ENCODE data around the gene FCRL5. TPM values are rescaled to one million over a fixed set of nuclear protein-coding genes. Genes with fewer than 3 reads are reported as not detected.

The FCRL5 gene
- total RNA-seq, 1 experiment from 2014 or later: 0.93 TPM

DNA sequence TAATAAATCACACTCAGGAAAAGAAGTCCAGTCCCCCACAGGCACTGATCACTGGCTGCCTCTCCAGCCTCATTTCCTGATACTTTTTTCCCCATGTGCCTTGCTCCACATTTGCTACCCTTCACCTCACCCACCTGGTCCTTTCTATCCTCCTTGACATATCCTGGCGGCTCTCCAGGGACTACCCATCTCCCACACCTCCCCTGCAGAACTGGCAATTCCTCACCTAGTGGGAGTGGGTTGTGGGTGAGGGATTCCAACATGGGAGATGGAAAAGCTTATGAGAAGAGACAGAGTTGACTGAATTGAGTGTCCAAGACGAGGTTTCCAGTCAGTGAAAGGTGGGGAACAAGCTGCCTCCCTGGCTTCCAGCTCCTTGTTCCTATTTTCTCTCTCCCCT, 69.6 kb downstream of the FCRL5 start:
- no peaks in the 10 kb centered on the region for H3K9me2 ChIP-seq (replicated peaks; ENCODE audit: insufficient read depth, low read length)
- no peak overlapping the region for H3K4me3 ChIP-seq (ENCODE audit: low read length)
- no peaks in the 10 kb centered on the region for H3K4me1 ChIP-seq (ENCODE audit: low read length)
- no peak overlapping the region for H3K4me2 ChIP-seq (ENCODE audit: low read depth, low read length, poor library complexity, severe bottlenecking)
- H3K36me3 ChIP-seq (ENCODE audit: insufficient read depth, low read length): no peaks in the 10 kb centered on the region
- H3K27me3 ChIP-seq (ENCODE audit: low read length): no peaks in the 10 kb centered on the region
- H3K9ac ChIP-seq (ENCODE audit: low read length): no peak overlapping the region
- no peaks in the 10 kb centered on the region for H4K20me1 ChIP-seq (ENCODE audit: insufficient read depth, low read depth, low read length)
- DNase-seq: no peak
- H2AFZ ChIP-seq (ENCODE audit: low read length): no peak overlapping the region
- H3K79me2 ChIP-seq (ENCODE audit: low read length): no peaks in the 10 kb centered on the region
- no peak overlapping the region for H3K27ac ChIP-seq (ENCODE audit: low read length)
- H3K9me3 ChIP-seq (ENCODE audit: low read length): peaks cover 3% of the 10 kb centered on the region

DNA sequence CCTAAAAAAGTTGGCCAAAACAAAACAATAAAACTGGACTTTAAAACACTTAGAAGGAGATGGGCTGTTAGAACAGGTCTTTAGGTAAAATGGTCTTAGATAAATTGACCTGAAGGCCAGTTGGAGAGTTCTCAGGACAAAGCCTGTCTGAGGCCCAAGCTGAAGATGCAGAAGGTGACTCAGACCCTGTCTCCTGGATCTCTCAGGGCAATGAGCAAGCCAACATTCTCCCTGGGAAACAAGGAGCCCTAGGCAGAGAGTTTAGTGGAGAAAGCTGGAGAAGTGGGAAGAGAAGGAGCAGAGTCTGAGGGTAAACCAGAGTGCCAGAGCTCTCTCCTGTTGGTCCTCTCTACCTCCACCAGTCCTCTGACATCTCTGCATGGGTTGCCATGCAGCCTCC, 70.1 kb downstream of the FCRL5 start:
- no peak overlapping the region for H3K9ac ChIP-seq (ENCODE audit: low read length)
- H3K4me1 ChIP-seq (ENCODE audit: low read length): no peaks in the 10 kb centered on the region
- H3K9me3 ChIP-seq (ENCODE audit: low read length): peaks cover 3% of the 10 kb centered on the region
- no peaks in the 10 kb centered on the region for H4K20me1 ChIP-seq (ENCODE audit: insufficient read depth, low read depth, low read length)
- no peak for DNase-seq
- no peak overlapping the region for H3K4me3 ChIP-seq (ENCODE audit: low read length)
- no peaks in the 10 kb centered on the region for H3K79me2 ChIP-seq (ENCODE audit: low read length)
- no peaks in the 10 kb centered on the region for H3K9me2 ChIP-seq (replicated peaks; ENCODE audit: insufficient read depth, low read length)
- no peak overlapping the region for H3K27ac ChIP-seq (ENCODE audit: low read length)
- H3K27me3 ChIP-seq (ENCODE audit: low read length): no peaks in the 10 kb centered on the region
- H3K36me3 ChIP-seq (ENCODE audit: insufficient read depth, low read length): no peaks in the 10 kb centered on the region
- no peak overlapping the region for H2AFZ ChIP-seq (ENCODE audit: low read length)
- no peak overlapping the region for H3K4me2 ChIP-seq (ENCODE audit: low read depth, low read length, poor library complexity, severe bottlenecking)

DNA sequence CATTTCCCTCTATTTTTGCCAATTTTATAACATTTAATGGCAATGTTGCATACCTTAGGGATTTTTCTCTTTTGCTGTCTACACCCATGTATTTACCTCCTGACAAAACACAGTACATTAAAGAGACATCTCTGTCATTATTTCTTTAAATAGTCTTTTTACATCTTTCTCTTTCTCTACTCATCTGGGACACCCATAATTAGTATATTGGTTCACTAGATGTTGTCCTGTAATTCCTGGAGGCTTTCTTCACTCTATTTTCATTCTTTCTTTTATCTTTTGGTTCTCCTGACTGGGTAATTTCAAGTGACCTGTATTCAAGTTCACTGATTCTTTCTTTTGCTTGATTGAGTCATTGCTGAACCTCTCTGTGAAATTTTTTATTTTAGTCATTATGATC, 74.3 kb downstream of the FCRL5 start:
- Histone ChIP-seq H3K4me1 (ENCODE audit: low read length) (no peaks in the 10 kb centered on the region), H4K20me1 (ENCODE audit: insufficient read depth, low read depth, low read length) (no peaks in the 10 kb centered on the region), H3K27ac (ENCODE audit: low read length) (no peak overlapping the region), H2AFZ (ENCODE audit: low read length) (no peak overlapping the region), H3K9ac (ENCODE audit: low read length) (no peak overlapping the region), H3K36me3 (ENCODE audit: insufficient read depth, low read length) (no peaks in the 10 kb centered on the region), H3K9me3 (ENCODE audit: low read length) (peaks cover 3% of the 10 kb centered on the region), H3K4me3 (ENCODE audit: low read length) (no peak overlapping the region), H3K4me2 (ENCODE audit: low read depth, low read length, poor library complexity, severe bottlenecking) (no peak overlapping the region), H3K27me3 (ENCODE audit: low read length) (no peaks in the 10 kb centered on the region), H3K9me2 (replicated peaks; ENCODE audit: insufficient read depth, low read length) (no peaks in the 10 kb centered on the region), H3K79me2 (ENCODE audit: low read length) (no peaks in the 10 kb centered on the region)
- DNase-seq: no peak

DNA sequence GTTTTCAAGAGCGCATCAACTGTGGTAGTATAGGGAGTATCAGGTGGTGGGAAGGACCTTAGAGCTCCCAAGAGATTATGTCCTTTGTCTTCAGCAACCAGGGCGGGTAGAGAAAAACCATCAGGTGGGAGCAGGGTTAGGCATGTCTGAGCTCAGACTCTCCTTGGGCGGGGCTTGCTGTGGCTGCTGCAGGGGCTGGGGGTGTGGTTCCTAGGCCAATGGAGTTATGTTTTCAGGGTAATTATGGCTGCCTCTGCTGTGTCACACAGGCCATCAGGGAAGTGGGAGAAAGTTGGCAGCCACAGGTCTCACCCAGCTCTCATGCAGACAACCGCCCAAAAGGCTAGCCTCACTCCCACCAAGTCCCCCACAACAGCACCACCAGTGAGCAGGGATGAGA, 74.9 kb downstream of the FCRL5 start:
- no peaks in the 10 kb centered on the region for H3K27me3 ChIP-seq (ENCODE audit: low read length)
- peaks cover 3% of the 10 kb centered on the region for H3K9me3 ChIP-seq (ENCODE audit: low read length)
- no peak overlapping the region for H3K9ac ChIP-seq (ENCODE audit: low read length)
- H3K4me1 ChIP-seq (ENCODE audit: low read length): no peaks in the 10 kb centered on the region
- H3K4me3 ChIP-seq (ENCODE audit: low read length): no peak overlapping the region
- DNase-seq: no peak
- H3K36me3 ChIP-seq (ENCODE audit: insufficient read depth, low read length): no peaks in the 10 kb centered on the region
- H4K20me1 ChIP-seq (ENCODE audit: insufficient read depth, low read depth, low read length): no peaks in the 10 kb centered on the region
- H3K27ac ChIP-seq (ENCODE audit: low read length): no peak overlapping the region
- H2AFZ ChIP-seq (ENCODE audit: low read length): no peak overlapping the region
- no peak overlapping the region for H3K4me2 ChIP-seq (ENCODE audit: low read depth, low read length, poor library complexity, severe bottlenecking)
- no peaks in the 10 kb centered on the region for H3K9me2 ChIP-seq (replicated peaks; ENCODE audit: insufficient read depth, low read length)
- no peaks in the 10 kb centered on the region for H3K79me2 ChIP-seq (ENCODE audit: low read length)

DNA sequence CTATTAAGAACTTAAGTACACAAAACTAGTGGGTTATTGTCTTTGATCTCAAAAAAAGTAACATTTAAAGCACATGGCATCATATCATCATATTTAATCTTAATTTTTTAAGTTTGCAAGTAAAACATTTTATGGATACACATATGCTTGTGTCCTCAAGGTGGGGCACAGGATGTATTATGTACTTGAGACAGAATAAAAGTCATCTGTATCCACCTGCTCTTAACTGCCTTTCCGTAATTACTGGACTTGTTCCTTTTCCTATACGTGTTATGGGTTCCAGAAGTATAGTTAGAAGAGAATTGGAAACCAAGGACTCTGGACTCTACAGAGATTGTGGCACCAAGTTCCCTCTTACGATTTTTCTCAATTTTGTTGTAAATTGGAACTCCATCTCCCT, 79.4 kb downstream of the FCRL5 start:
- Histone ChIP-seq H3K9me2 (replicated peaks; ENCODE audit: insufficient read depth, low read length) (no peaks in the 10 kb centered on the region), H3K9me3 (ENCODE audit: low read length) (no peaks in the 10 kb centered on the region), H3K27me3 (ENCODE audit: low read length) (no peaks in the 10 kb centered on the region), H3K4me1 (ENCODE audit: low read length) (no peaks in the 10 kb centered on the region), H3K4me2 (ENCODE audit: low read depth, low read length, poor library complexity, severe bottlenecking) (no peak overlapping the region), H3K4me3 (ENCODE audit: low read length) (no peak overlapping the region), H2AFZ (ENCODE audit: low read length) (no peak overlapping the region), H3K9ac (ENCODE audit: low read length) (no peak overlapping the region), H3K36me3 (ENCODE audit: insufficient read depth, low read length) (no peaks in the 10 kb centered on the region), H3K79me2 (ENCODE audit: low read length) (no peaks in the 10 kb centered on the region), H3K27ac (ENCODE audit: low read length) (no peak overlapping the region), H4K20me1 (ENCODE audit: insufficient read depth, low read depth, low read length) (no peaks in the 10 kb centered on the region)
- DNase-seq: no peak

DNA sequence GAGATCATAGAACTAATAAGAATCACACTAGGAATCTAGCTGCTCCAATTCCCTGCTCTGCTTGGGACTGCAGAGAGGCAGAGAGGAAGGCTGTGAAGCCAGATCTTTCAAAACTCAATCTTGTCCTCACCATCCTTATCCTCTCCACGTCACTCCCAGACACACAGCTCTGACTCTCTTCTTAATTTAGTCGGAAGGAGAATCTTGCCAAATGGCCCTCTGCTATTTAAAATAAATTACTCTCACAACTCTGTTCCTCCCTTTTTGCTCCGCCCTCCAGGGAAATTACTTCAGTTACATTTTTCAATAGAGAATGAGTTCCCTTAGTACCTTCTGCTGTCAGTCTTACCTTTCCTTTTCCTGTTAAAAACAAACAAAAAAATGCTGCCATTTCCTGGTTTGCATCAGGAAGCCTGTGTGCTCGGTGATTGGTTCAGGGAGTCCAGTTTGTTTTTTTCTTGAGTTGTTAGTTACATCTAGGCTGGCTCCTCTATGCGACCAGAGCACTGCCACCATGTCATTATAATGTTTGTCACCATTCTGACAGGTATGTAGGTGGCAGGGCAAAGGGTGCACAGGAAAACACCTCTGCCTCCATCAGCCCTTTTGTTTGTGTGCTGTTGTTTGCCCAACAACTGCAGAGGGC, 80.1 kb downstream of the FCRL5 start:
- Histone ChIP-seq H3K9me2 (replicated peaks; ENCODE audit: insufficient read depth, low read length) (no peaks in the 10 kb centered on the region), H3K36me3 (ENCODE audit: insufficient read depth, low read length) (no peaks in the 10 kb centered on the region), H3K4me3 (ENCODE audit: low read length) (no peak overlapping the region), H3K27ac (ENCODE audit: low read length) (no peak overlapping the region), H3K9me3 (ENCODE audit: low read length) (no peaks in the 10 kb centered on the region), H3K4me2 (ENCODE audit: low read depth, low read length, poor library complexity, severe bottlenecking) (no peak overlapping the region), H3K79me2 (ENCODE audit: low read length) (no peaks in the 10 kb centered on the region), H3K4me1 (ENCODE audit: low read length) (no peaks in the 10 kb centered on the region), H2AFZ (ENCODE audit: low read length) (no peak overlapping the region), H3K9ac (ENCODE audit: low read length) (no peak overlapping the region), H4K20me1 (ENCODE audit: insufficient read depth, low read depth, low read length) (no peaks in the 10 kb centered on the region), H3K27me3 (ENCODE audit: low read length) (no peaks in the 10 kb centered on the region)
- no peak for DNase-seq

DNA sequence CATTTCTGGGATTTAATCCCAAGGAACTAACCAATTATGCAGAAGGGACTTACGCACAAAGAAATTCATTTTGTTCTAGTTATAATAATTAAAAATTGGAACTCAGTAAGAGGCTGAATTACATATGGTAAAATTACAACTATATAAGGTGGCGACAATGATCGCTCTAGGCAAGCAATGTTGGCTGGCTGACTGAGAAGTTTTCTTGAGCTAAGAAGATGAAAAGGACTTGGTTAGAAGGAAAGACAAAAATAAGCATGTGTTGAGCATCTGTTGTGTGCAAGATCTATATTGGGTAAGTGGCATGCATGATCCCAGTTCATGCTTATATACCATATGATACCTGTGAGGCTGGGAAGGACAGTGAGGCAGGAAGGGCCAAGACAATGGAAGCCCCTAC, 80.8 kb downstream of the FCRL5 start:
- H2AFZ ChIP-seq (ENCODE audit: low read length): no peak overlapping the region
- no peak overlapping the region for H3K27ac ChIP-seq (ENCODE audit: low read length)
- DNase-seq: no peak
- H3K36me3 ChIP-seq (ENCODE audit: insufficient read depth, low read length): no peaks in the 10 kb centered on the region
- H3K9ac ChIP-seq (ENCODE audit: low read length): no peak overlapping the region
- no peaks in the 10 kb centered on the region for H3K9me2 ChIP-seq (replicated peaks; ENCODE audit: insufficient read depth, low read length)
- no peaks in the 10 kb centered on the region for H3K9me3 ChIP-seq (ENCODE audit: low read length)
- no peaks in the 10 kb centered on the region for H3K27me3 ChIP-seq (ENCODE audit: low read length)
- no peak overlapping the region for H3K4me2 ChIP-seq (ENCODE audit: low read depth, low read length, poor library complexity, severe bottlenecking)
- H4K20me1 ChIP-seq (ENCODE audit: insufficient read depth, low read depth, low read length): no peaks in the 10 kb centered on the region
- no peaks in the 10 kb centered on the region for H3K79me2 ChIP-seq (ENCODE audit: low read length)
- no peaks in the 10 kb centered on the region for H3K4me1 ChIP-seq (ENCODE audit: low read length)
- no peak overlapping the region for H3K4me3 ChIP-seq (ENCODE audit: low read length)

DNA sequence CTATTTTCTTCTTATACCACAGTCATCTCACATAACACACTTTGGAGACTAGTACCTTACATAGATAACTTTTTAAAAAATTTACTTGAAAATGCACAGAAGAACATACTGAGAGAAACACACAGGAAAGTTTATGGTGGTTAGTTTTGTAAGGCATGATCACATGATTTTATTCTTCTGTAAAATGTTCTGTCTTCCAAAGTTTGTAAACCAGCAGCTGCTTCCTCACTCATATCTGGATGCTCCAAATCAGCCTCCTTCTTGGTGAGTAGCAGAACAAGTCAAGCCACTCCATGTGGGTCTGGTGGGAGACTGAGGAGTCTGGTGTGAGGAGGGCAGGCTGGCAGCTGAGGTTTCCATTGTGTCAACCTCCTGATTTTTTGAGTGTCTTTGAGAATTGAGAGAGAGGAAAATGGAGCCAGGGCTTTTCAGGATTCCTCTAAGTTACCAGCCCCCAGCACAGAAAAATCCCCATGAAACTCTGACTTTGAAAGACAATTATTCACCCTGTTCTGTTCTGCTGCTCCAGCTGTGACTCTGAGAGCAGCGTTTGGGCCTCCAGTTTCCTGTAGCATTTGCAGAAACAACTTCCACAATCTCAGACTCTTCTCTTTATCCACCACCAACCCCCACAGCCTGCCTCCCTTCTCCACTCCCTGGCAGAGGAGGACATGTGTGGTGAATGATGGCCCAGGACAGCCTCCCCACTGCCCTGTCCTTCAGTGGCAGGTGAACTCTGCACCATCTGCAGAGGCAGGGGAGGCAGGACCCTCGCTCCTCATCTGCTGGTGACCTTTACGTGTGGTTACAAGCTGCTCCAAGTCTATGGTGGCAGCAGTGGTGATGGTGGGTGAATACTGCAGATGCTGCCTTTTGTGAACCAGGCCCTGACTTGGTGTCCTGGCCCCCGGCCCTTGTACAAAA, 82.3 kb downstream of the FCRL5 start:
- H3K36me3 ChIP-seq (ENCODE audit: insufficient read depth, low read length): no peaks in the 10 kb centered on the region
- H3K27me3 ChIP-seq (ENCODE audit: low read length): no peaks in the 10 kb centered on the region
- no peaks in the 10 kb centered on the region for H3K9me2 ChIP-seq (replicated peaks; ENCODE audit: insufficient read depth, low read length)
- no peak overlapping the region for H2AFZ ChIP-seq (ENCODE audit: low read length)
- no peak overlapping the region for H3K4me2 ChIP-seq (ENCODE audit: low read depth, low read length, poor library complexity, severe bottlenecking)
- no peak overlapping the region for H3K4me3 ChIP-seq (ENCODE audit: low read length)
- H4K20me1 ChIP-seq (ENCODE audit: insufficient read depth, low read depth, low read length): no peaks in the 10 kb centered on the region
- no peaks in the 10 kb centered on the region for H3K4me1 ChIP-seq (ENCODE audit: low read length)
- no peak overlapping the region for H3K27ac ChIP-seq (ENCODE audit: low read length)
- H3K9ac ChIP-seq (ENCODE audit: low read length): no peak overlapping the region
- H3K9me3 ChIP-seq (ENCODE audit: low read length): no peaks in the 10 kb centered on the region
- no peak for DNase-seq
- no peaks in the 10 kb centered on the region for H3K79me2 ChIP-seq (ENCODE audit: low read length)
